ENCODE data around the gene USP3.

The USP3 gene

GRCh38 chr15:63582718-63583426 is 78.5 kb downstream of the USP3 start:
- no peak overlapping the region for H3K4me3 Mint-ChIP-seq
- ATAC-seq (replicated peaks; ENCODE audit: extremely low read depth, poor library complexity, severe bottlenecking) = no peak
- no peak for DNase-seq (ENCODE audit: low spot score in 2 of 2)
- H3K4me1 Mint-ChIP-seq = peaks cover 23% of the 10 kb centered on the region
- H3K27me3 Mint-ChIP-seq = no peaks in the 10 kb centered on the region
- no peaks in the 10 kb centered on the region for H3K9me3 Mint-ChIP-seq
- H3K36me3 Mint-ChIP-seq (ENCODE audit: insufficient read depth) = peaks cover 45% of the 10 kb centered on the region
- peak overlapping the region; percentile 29 for H3K27ac Mint-ChIP-seq (ENCODE audit: low read depth)

GRCh38 chr15:63586790-63587189 is 82.4 kb downstream of the USP3 start:
- no peak for DNase-seq (ENCODE audit: low spot score in 2 of 2)
- H3K27ac Mint-ChIP-seq (ENCODE audit: low read depth) = no peak overlapping the region
- peaks cover 62% of the 10 kb centered on the region for H3K36me3 Mint-ChIP-seq (ENCODE audit: insufficient read depth)
- peaks cover 25% of the 10 kb centered on the region for H3K4me1 Mint-ChIP-seq
- H3K9me3 Mint-ChIP-seq = no peaks in the 10 kb centered on the region
- no peak for ATAC-seq (replicated peaks; ENCODE audit: extremely low read depth, poor library complexity, severe bottlenecking)
- no peaks in the 10 kb centered on the region for H3K27me3 Mint-ChIP-seq
- no peak overlapping the region for H3K4me3 Mint-ChIP-seq

GRCh38 chr15:63587527-63587926 is 83.1 kb downstream of the USP3 start:
- Mint-ChIP-seq H3K9me3 (no peaks in the 10 kb centered on the region), H3K36me3 (ENCODE audit: insufficient read depth) (peaks cover 66% of the 10 kb centered on the region), H3K4me3 (no peak overlapping the region), H3K4me1 (peaks cover 21% of the 10 kb centered on the region), H3K27me3 (no peaks in the 10 kb centered on the region), H3K27ac (ENCODE audit: low read depth) (no peak overlapping the region)
- no peak for DNase-seq (ENCODE audit: low spot score in 2 of 2)
- no peak for ATAC-seq (replicated peaks; ENCODE audit: extremely low read depth, poor library complexity, severe bottlenecking)

- peaks cover 71% of the 10 kb centered on the region for H3K36me3 Mint-ChIP-seq (ENCODE audit: insufficient read depth)
- no peaks in the 10 kb centered on the region for H3K9me3 Mint-ChIP-seq
- no peak overlapping the region for H3K27ac Mint-ChIP-seq (ENCODE audit: low read depth)
- peaks cover 18% of the 10 kb centered on the region for H3K4me1 Mint-ChIP-seq
- ATAC-seq (replicated peaks; ENCODE audit: extremely low read depth, poor library complexity, severe bottlenecking) = no peak
- no peak for DNase-seq (ENCODE audit: low spot score in 2 of 2)
- no peaks in the 10 kb centered on the region for H3K27me3 Mint-ChIP-seq
- H3K4me3 Mint-ChIP-seq = no peak overlapping the region
Observed at GRCh38 chr15:63588826-63589225, 84.4 kb downstream of the USP3 start.

GRCh38 chr15:63593705-63594671 is 89.6 kb downstream of the USP3 start:
- peaks cover 27% of the 10 kb centered on the region for H3K4me1 Mint-ChIP-seq
- no peaks in the 10 kb centered on the region for H3K9me3 Mint-ChIP-seq
- peak overlapping the region; percentile 25 for H3K4me3 Mint-ChIP-seq
- peak overlapping the region; percentile 85 for H3K27ac Mint-ChIP-seq (ENCODE audit: low read depth)
- no peak for DNase-seq (ENCODE audit: low spot score in 2 of 2)
- no peak for ATAC-seq (replicated peaks; ENCODE audit: extremely low read depth, poor library complexity, severe bottlenecking)
- peaks cover 48% of the 10 kb centered on the region for H3K36me3 Mint-ChIP-seq (ENCODE audit: insufficient read depth)
- no peaks in the 10 kb centered on the region for H3K27me3 Mint-ChIP-seq

- peaks cover 37% of the 10 kb centered on the region for H3K4me1 Mint-ChIP-seq
Observed at GRCh38 chr15:63595065-63595464, 90.7 kb downstream of the USP3 start.

GRCh38 chr15:63595688-63596087 is 91.3 kb downstream of the USP3 start:
- peak overlapping the region; percentile 65 for H3K27ac Mint-ChIP-seq (ENCODE audit: low read depth)
- ATAC-seq (replicated peaks; ENCODE audit: extremely low read depth, poor library complexity, severe bottlenecking) (no peak), DNase-seq (ENCODE audit: low spot score in 2 of 2) (no peak)
- H3K27me3 Mint-ChIP-seq = no peaks in the 10 kb centered on the region
- H3K4me3 Mint-ChIP-seq = no peak overlapping the region
- H3K9me3 Mint-ChIP-seq = no peaks in the 10 kb centered on the region
- peaks cover 42% of the 10 kb centered on the region for H3K4me1 Mint-ChIP-seq
- H3K36me3 Mint-ChIP-seq (ENCODE audit: insufficient read depth) = peaks cover 41% of the 10 kb centered on the region

More at GRCh38 chr15:63595065-63595464, 90.7 kb downstream of the USP3 start:
- Mint-ChIP-seq H3K36me3 (ENCODE audit: insufficient read depth) (peaks cover 43% of the 10 kb centered on the region), H3K27me3 (no peaks in the 10 kb centered on the region), H3K9me3 (no peaks in the 10 kb centered on the region), H3K4me3 (no peak overlapping the region), H3K27ac (ENCODE audit: low read depth) (peak overlapping the region; percentile 85)
- no peak for ATAC-seq (replicated peaks; ENCODE audit: extremely low read depth, poor library complexity, severe bottlenecking)
- no peak for DNase-seq (ENCODE audit: low spot score in 2 of 2)

- peaks cover 40% of the 10 kb centered on the region for H3K4me1 Mint-ChIP-seq
Observed at GRCh38 chr15:63596676-63597037, 92.3 kb downstream of the USP3 start.

GRCh38 chr15:63597038-63597790 is 92.8 kb downstream of the USP3 start, which contains the start of gene FBXL22:
TSS of gene FBXL22 (plus strand) at chr15:63597387. CDS start at chr15:63597393, 6 bp downstream.
- H3K9me3 Mint-ChIP-seq = no peaks in the 10 kb centered on the region
- peaks cover 33% of the 10 kb centered on the region for H3K36me3 Mint-ChIP-seq (ENCODE audit: insufficient read depth)
- DNase-seq (ENCODE audit: low spot score in 2 of 2) (no peak), ATAC-seq (replicated peaks; ENCODE audit: extremely low read depth, poor library complexity, severe bottlenecking) (no peak)
- no peak within 1 kb of the TSS for H3K4me3 Mint-ChIP-seq
- H3K27ac Mint-ChIP-seq (ENCODE audit: low read depth) = peak within 1 kb of the TSS; percentile 65
- no peaks in the 10 kb centered on the region for H3K27me3 Mint-ChIP-seq
- peaks cover 45% of the 10 kb centered on the region for H3K4me1 Mint-ChIP-seq

More at GRCh38 chr15:63596676-63597037, 92.3 kb downstream of the USP3 start:
- H3K4me3 Mint-ChIP-seq = no peak overlapping the region
- no peak for DNase-seq (ENCODE audit: low spot score in 2 of 2)
- H3K9me3 Mint-ChIP-seq = no peaks in the 10 kb centered on the region
- peaks cover 38% of the 10 kb centered on the region for H3K36me3 Mint-ChIP-seq (ENCODE audit: insufficient read depth)
- ATAC-seq (replicated peaks; ENCODE audit: extremely low read depth, poor library complexity, severe bottlenecking) = no peak
- H3K27ac Mint-ChIP-seq (ENCODE audit: low read depth) = peak overlapping the region; percentile 65
- no peaks in the 10 kb centered on the region for H3K27me3 Mint-ChIP-seq

GRCh38 chr15:63597821-63598220 is 93.4 kb downstream of the USP3 start:
- no peaks in the 10 kb centered on the region for H3K27me3 Mint-ChIP-seq
- no peak overlapping the region for H3K4me3 Mint-ChIP-seq
- H3K27ac Mint-ChIP-seq (ENCODE audit: low read depth) = no peak overlapping the region
- no peak for ATAC-seq (replicated peaks; ENCODE audit: extremely low read depth, poor library complexity, severe bottlenecking)
- H3K9me3 Mint-ChIP-seq = no peaks in the 10 kb centered on the region
- peaks cover 47% of the 10 kb centered on the region for H3K4me1 Mint-ChIP-seq
- no peak for DNase-seq (ENCODE audit: low spot score in 2 of 2)
- peaks cover 27% of the 10 kb centered on the region for H3K36me3 Mint-ChIP-seq (ENCODE audit: insufficient read depth)

GRCh38 chr15:63598473-63599400 is 94.3 kb downstream of the USP3 start:
- peaks cover 52% of the 10 kb centered on the region for H3K4me1 Mint-ChIP-seq
- H3K27ac Mint-ChIP-seq (ENCODE audit: low read depth) = peak overlapping the region; percentile 90
- peaks cover 24% of the 10 kb centered on the region for H3K36me3 Mint-ChIP-seq (ENCODE audit: insufficient read depth)
- ATAC-seq (replicated peaks; ENCODE audit: extremely low read depth, poor library complexity, severe bottlenecking) (no peak), DNase-seq (ENCODE audit: low spot score in 2 of 2) (no peak)
- H3K9me3 Mint-ChIP-seq = no peaks in the 10 kb centered on the region
- H3K27me3 Mint-ChIP-seq = no peaks in the 10 kb centered on the region
- H3K4me3 Mint-ChIP-seq = peak overlapping the region; percentile 83

Data from central memory CD8-positive, alpha-beta T cell (primary cell).